Limb (tissue), 2 donors: ENCODE data around the gene SPP2.

Experiments
- DNase-seq, 2 donors: peaks; one replicate each; pipeline ENCODE4 v3.0.0-alpha.2; 2016; ENCODE audit errors: extremely low spot score in 2 of 2

SPP2 gene

DNA sequence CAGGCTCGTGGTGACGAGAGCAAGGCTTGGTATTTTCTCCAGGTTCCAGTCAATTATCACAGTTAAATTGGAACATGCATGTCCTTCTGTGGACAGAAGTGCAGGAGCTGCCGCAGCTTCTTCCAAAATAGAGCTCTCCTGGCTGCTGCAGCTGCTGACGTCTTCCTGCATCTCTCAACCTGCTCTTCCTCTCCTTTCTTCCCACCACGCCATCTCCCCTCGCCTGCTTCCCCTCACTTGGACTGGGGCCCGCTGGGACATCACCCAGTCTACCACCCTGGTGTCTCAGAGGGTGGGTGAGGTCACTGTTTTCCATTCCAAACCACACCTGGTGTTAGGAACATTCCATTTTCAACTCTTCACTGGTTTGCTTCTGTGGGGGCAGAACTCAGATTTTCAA lies 41.4 kb downstream of the SPP2 start:
- no peak for DNase-seq

- DNase-seq = no peak
Observed at GRCh38 chr2:234092344-234092743, 41.8 kb downstream of the SPP2 start.

- DNase-seq = no peak
Observed at GRCh38 chr2:234095301-234095700, 44.8 kb downstream of the SPP2 start.

GRCh38 chr2:234096164-234096563 lies 45.7 kb downstream of the SPP2 start:
- DNase-seq = no peak

DNA sequence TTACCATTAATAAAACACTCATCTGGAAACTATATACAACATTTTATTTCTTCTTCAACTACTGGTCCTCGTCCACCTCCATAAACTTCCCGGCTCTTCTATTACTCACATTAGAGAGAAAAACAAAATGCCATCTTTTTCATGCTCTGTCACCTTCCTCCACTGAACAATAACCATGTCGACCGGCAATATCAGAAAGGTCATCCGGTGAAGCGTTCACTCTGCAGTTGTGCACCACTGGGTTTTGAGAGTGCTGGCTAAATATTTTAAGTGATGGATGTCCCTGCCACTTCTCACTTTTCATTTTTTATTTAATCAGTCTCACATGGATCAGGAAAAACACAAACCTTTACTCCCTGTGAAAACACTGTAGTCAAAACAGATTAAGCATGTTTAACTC lies 48.2 kb downstream of the SPP2 start:
- no peak for DNase-seq

- DNase-seq = no peak
Observed at GRCh38 chr2:234099266-234099665, 48.8 kb downstream of the SPP2 start.

GRCh38 chr2:234100686-234101085 lies 50.2 kb downstream of the SPP2 start:
- no peak for DNase-seq

DNA sequence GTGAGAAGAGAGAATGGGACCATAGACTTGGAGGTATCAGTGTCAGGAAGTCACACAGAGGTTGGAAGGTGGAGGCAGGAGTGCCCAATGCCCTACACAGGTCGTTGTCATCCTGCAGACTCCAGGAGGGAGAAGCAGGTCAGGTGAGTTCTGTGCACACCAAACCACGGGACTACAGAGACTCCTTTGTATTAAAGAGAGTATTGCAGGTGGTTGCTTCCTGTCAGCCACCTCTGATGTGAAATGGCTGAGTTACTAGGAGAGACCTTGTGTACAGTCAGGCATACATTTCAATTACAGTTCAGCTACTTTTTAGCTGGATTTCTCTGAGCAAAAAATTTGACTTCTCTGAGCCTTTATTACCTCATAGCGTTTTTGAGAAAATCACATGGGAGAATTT lies 51.6 kb downstream of the SPP2 start:
- no peak for DNase-seq

GRCh38 chr2:234107861-234108260 lies 57.4 kb downstream of the SPP2 start:
- DNase-seq = no peak

DNA sequence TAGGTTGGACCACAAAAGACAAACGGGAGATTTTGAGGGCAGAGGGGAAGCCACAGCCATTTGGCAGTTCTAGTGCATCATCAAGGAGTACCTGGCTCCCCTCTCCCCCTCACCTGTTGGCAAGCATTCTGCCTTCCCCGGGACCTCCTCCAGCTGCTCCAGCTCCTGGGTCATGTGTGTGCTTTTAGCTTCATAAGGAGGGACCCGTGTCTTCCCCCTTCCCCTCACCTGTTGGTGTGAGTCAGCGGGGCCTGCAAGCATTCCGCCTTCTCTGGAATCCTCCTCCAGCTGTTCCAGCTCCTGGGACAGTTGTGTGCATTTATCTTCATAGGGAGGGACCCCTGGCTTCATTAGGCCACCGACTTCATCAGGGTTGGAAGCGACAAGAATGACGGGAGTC lies 58.8 kb downstream of the SPP2 start:
- no peak for DNase-seq

- DNase-seq = no peak
Observed at GRCh38 chr2:234110219-234110618, 59.7 kb downstream of the SPP2 start.

- no peak for DNase-seq
Observed at GRCh38 chr2:234111523-234111922, 61.0 kb downstream of the SPP2 start.

GRCh38 chr2:234116010-234116409 lies 65.5 kb downstream of the SPP2 start:
- no peak for DNase-seq

DNA sequence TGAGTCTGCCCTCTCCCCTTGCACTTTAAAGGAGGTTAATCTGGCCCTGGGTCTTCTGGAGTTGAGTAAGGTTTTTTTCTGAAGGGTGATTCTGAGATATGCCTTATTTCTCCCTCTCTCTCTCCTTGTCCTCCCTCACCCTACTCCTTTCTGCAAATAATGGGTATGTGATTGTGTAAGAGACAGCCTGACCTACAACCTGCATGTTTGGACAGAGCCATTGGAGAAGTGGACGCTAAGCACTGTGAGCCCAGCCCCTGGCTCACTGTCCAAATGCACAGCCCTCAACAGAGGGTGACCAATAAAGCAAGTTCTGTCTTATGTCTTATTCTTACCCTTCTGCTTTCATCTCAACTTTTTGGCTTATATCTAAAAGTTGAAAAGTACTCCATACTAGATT lies 71.5 kb downstream of the SPP2 start:
- DNase-seq = no peak

- no peak for DNase-seq
Observed at GRCh38 chr2:234125451-234126145, 75.1 kb downstream of the SPP2 start.

- DNase-seq = no peak
Observed at GRCh38 chr2:234126146-234126470, 75.6 kb downstream of the SPP2 start.
